Right forelimb (tissue), 1 donor: ENCODE measurements around the gene IQGAP1.
"Not testable (repeated sequence)": the region's sequence is repeated elsewhere in the genome, so short reads cannot be mapped to it uniquely, and the experiment has no call there.

Experiments
- DNase-seq: peaks from one replicate; pipeline ENCODE4 v3.0.0-alpha.2; 2018

The IQGAP1 gene

DNA sequence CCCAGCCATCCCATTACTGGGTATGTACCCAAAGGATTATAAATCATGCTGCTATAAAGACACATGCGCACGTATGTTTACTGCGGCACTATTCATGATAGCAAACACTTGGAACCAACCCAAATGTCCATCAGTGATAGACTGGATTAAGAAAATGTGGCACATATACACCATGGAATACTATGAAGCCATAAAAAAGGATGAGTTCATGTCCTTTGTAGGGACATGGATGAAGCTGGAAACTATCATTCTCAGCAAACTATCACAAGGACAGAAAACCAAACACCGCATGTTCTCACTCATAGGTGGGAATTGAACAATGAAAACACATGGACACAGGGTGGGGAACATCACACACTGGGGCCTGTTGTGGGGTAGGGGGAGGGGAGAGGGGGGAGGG lies 22.3 kb downstream of the IQGAP1 start:
- not testable (repeated sequence) for DNase-seq

DNA sequence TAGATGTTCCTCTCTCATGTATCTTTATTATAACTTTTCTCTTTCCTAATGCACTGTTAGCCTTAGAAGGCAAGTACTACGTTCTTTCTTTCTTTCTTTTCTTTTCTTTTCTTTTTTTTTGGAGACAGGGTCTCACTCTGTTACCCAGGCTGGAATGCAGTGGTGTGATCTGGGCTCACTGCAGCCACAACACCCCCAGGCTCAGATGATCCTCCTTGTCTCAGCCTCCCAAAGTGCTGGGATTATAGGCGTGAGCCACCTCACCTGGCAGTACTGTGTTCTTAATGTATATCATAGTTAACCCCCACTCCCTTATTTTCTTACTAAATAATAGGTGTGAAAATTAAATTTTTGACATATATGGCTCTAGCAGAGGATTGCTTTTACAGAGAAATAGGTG lies 23.1 kb downstream of the IQGAP1 start:
- DNase-seq: no peak

DNA sequence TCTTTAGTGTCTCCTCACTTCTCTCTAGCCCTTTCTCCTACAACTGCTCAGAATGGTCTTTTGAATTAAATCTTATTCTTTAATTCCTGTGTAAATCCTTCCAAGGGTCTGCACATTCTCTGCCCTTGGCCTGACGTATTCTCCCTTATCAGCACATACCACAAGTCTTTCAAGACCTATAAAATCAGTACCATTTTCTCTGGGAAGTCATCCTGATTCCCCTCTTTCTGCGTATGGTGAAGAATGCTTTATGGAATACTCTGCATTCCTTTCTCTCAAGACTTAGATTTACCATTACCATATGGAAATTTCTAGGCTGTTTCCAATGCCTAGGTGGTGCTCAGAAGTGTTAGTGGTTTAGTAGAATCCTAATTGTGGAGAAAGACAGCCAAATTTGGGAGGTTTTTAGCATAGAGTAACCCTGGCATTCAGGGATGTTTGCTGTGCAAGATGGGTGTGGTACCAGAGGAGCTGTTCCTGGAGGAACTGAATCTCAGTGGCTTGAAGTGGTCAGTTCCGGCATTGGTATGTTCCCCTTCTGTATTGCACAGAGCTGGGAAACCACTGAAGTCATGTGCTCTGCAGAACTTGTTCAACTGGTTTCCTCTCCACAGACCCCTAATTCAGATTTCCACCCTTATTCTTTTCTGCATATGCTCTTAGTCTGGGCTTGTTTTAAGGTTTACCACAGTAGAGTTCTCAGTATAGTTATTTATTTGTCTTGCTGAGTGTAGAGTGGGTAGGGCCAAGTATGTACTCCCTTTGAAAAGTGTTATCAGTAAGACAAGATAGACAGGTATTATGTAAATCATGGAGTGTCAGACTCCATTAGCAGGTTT lies 24.5 kb downstream of the IQGAP1 start:
- no peak for DNase-seq

DNA sequence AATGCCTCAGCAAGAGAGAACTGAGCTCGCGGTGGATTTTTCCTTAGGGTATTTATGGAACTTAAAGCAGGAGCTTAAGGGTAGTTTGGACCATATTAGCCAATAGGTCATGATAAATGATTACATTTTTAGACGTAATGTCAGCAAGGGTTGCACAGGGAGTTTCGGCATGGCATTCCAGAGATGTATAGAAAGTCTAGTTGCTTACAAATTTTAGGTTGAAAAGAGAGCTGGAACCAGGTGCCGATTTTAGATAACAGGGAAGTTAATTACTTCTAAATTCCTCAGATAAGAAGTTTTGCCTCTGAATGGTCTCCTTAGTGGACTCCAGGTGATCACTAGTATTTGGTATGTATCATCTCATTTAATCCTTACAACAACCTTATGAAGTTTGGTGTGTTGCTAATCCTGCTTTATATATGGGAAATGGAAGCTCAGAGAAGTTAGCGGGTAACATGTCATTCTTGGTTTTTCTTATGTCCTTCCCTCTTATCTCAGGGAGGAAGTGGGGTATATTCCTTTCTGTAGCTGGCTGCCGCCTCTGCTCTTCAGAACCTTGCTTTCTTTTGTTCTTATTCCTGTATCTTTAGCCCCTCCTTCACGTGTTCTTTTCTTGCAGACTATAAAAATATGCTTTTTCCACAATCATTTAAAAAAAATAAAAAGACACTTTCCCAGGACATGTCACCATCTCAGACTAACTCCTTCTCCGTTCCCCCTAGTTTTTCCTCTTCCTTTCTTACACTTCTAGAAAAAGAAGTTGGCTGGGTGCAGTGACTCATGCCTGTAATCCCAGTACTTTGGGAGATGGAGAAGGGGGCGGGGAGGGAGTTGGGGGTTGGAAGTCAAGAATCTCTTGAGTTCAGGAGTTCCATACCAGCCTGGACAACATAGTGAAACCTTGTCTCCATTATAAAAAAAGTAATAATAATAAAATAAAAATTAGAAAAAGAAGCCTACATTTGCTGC lies 25.7 kb downstream of the IQGAP1 start:
- DNase-seq: no peak

DNA sequence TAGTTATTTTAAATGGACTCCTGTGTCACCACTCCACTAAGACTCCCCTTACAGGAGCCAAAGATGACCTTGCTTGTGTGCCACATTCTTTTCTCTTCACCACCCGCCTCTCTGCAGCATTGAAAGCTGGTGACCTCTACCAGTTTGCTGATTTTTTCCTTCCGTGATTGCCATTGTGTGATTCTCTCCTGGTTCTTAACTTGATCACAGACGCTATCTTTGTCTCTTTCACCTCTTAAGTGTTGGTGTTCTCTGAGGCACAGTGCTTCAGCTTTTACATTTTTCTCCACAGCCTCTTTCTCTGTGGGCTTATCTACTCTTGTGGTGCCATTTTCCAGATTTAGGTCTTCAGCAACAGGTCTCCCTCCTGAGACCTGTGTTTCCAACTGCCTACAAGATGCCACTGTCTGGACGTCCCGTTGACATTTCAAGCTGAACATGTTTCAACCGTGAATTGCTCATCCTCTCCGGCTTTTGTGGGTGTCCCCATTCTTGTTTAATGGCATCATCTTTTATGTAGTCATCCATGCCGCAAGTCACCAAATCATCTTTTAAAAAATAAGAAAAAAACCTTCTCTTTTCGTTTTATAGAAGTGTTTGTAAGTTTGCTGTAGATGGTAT lies 26.5 kb downstream of the IQGAP1 start:
- DNase-seq: no peak

DNA sequence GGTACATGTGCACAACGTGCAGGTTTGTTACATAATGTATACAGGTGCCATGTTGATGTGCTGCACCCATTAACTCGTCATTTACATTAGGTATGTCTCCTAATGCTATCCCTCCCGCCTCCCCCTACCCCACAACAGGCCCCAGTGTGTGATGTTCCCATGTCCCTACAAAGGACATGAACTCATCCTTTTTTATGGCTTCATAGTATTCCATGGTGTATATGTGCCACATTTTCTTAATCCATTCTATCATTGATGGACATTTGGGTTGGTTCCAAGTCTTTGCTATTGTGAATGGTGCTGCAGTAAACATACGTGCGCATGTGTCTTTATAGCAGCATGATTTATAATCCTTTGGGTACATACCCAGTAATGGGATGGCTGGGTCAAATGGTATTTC lies 28.0 kb downstream of the IQGAP1 start:
- not testable (repeated sequence) for DNase-seq

DNA sequence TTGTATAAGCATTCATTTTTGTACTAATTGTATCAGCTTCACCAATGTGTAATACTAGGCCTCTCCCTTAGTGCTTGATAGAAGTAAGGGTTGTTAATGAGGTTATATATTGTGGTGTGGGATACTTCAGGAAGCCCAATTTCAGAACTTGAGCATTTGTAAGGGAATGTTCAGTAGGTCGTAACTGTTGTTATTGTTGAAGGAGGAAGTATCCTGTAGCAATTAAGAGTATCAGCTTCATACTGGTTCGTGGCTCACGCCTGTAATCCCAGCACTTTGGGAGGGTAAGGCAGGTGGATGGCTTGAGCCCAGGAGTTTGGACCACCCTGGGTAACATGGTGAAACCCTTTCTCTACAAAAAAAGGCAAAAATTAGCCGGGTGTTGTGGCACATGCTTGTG lies 30.6 kb downstream of the IQGAP1 start:
- no peak for DNase-seq

DNA sequence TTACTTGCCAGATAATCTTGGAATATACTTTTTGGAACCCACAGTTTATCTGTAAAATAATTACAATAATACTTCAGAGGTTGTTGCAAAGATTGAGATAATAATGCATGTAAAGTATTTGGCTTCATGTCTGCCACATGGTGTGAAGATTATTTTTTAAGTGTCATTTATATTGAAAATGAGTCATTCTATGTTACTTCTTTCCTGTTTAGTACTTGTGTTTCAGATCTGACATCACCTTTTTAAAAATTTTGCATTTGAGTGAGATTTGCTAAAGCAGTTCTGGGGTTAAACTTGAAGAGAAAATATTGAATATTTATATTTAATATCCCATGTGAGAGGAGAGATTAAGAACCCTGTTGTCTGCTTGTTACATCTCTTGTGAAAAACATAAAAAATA lies 31.2 kb downstream of the IQGAP1 start:
- no peak for DNase-seq

DNA sequence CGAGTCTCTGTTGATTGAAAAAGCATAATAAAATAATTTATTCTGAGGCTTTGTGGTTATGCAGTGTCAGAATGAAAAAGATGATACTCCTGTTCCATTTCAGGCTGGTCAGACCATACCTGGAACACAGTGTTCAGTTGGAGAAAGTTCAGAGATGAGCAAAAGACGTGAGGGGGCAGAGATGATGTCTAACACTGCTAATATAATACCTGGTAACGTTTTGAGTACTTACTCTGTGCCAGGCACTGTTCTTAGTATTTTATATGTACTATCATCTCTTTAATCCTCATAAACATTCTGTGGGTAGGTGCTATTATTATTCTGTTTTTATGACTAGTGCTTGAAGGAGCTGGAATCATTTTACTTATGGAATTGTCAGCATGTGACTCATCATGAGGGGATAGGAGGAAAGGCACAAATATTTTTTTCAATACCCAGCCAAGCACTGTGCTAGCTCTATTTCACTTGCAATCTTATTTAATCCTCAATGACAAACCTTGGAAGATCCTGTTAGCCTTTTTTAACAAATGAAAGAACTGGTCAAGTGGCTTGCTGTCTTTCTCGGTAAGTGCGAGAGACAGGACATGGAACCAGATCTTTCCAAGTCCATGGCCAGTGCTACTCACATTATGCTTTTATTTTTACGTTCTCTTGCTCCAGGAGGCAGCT lies 31.8 kb downstream of the IQGAP1 start:
- DNase-seq: no peak

DNA sequence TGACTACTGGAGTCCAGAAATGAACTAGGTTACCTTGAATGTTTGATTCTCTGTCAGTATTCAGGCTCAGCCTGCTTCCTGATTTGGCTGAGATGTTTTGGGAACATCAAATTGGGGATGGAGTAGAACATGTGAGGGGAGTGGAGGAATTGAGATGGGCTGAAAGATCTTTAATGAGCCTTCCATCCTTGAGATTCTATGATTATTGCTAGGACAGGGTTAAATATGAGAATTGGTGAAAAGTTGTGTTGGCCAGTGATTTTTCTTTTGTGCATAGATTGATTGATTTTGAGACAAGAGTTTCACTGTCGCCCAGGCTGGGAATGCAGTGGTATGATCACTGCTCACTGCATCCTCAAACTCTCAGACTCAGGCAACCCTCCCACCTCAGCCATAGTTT lies 32.4 kb downstream of the IQGAP1 start:
- no peak for DNase-seq

DNA sequence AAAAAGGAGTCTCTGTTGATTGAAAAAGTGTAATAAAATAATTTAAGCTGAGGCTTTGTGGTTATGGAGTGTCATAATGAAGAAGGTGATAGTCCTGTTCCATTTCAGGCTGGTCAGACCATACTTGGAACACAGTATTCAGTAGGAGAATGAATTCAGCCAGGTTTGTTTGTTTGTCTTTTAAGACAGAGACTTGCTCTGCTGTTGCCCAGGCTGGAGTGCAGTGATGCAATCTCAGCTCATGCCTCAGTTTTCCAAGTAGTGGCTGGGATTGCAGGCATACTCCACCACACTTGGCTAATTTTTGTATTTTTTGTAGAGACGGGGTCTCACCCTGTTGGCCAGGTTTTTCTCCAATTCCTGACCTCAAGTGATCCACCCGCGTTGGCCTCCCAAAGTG lies 33.5 kb downstream of the IQGAP1 start:
- DNase-seq: no peak

DNA sequence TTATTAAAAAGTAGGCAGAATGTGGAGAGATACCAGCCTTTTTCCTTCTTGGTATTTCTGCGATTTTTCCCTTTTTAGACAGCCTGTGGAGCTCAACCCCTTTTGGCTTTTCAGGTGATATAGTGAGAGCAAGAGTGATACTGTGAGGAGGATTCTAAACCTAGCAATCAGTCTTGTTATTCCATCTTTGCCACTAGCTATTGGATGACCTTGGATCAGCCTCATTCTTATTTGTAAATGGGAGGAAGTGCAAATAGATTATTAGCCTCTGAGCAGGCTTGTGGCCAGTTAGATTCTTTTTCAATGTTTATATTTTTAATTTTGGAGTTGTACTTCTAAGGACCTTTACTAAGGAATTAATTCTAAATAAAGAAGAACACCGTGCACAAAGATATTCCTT lies 34.0 kb downstream of the IQGAP1 start:
- DNase-seq: no peak

DNA sequence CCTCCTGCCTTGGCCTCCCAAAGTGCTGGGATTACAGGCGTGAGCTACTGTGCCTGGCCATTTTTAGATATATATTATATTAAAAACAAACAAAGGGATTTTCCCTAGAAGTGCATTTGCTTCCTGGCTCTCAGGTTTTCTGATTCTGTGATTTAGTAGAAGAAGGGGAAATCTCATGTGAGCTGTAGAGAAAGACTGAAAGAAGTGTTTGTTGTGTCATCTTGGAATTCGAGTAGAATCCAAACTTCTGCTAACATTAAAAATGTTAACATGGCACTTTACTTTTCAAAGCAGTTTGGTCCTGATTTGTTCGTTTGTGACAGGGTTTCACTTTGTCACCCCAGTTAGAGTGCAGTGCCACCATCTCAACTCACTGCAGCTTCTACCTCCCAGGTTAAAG lies 34.9 kb downstream of the IQGAP1 start:
- no peak for DNase-seq

DNA sequence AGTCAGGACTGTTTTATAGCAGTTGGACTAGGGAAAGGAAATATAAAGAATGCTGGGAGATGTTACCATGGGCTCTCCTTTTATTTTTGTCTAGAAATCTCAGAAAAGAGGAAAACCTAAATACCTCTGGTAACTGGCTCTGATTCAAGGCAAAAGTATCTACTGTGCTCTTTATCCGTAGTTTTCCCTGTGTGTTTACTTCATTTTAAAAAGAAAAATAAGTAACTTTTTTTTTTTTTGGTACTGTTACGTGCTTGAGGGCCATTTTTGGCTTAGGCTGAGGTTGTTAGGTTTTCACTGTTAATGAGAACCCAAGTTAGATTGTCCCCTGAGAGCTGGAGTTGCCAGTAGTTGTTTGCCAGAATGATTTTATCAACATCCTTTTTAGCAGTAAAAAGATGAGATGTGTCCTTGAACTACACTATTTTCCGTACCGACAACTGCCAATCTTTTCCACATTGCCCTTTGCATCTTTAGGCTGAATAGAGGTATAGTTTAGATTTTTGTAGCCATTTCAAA lies 35.8 kb downstream of the IQGAP1 start:
- DNase-seq: no peak

DNA sequence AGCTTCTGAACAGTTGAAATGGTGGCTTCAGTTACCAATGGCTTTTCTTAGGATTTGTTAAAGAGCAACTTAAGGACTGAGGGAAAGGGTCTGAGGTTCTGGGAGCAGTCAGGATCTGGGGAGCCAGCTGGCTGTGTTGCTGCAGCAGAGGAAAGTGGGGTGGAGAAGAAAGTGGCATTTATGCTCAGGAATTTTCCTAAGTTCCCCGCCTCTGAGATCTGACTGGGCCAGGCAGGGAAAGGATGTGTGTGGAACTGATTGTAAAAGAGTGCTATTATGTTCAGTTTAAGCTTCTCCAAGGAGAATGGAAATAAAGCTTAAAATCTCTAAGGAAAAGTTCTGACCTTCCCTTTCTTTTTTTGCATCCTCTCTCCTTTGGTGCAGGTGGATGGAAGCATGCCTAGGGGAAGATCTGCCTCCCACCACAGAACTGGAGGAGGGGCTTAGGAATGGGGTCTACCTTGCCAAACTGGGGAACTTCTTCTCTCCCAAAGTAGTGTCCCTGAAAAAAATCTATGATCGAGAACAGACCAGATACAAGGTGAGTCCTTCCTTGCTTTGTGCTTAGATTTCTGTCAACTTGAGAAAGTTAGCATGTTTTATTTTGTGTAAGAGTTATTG lies 37.8 kb downstream of the IQGAP1 start:
- peak; percentile 46 for DNase-seq

DNA sequence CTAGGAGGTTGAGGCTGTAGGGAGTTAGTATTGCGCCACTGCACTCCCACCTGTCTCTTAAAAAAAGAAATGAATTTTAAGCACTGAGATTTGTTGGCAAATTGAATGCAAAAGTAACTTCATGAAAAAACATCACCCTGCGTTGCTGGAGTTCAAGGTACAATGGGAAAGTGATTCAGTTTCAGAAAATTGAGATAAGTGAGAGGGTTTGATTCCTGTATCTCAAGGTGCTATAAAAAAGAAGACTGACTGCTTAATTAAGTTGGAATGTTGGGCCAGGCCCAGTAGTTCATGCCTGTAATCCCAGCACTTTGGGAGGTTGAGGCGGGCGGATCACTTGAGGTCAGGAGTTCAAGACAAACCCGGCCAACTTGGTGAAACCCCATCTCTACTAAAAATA lies 39.1 kb downstream of the IQGAP1 start:
- no peak for DNase-seq

DNA sequence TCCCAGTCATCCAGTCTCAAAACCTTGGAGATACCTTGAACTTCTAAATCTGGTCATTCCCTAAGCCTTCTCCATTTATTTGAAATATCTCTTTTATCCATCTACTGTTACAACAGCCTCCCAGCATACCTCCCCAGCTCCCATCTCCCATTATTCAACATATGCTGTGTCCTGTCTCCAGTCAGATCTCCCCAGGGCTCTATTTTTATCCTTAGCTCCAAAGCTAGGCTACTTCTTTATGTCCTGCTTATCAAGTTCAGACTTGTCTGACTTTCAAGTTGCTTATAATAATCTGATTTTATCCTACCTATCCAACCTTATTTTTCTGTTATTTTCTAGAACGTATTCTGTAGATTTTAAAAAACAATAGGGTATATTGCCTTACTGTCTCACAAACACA lies 44.2 kb downstream of the IQGAP1 start:
- DNase-seq: no peak

DNA sequence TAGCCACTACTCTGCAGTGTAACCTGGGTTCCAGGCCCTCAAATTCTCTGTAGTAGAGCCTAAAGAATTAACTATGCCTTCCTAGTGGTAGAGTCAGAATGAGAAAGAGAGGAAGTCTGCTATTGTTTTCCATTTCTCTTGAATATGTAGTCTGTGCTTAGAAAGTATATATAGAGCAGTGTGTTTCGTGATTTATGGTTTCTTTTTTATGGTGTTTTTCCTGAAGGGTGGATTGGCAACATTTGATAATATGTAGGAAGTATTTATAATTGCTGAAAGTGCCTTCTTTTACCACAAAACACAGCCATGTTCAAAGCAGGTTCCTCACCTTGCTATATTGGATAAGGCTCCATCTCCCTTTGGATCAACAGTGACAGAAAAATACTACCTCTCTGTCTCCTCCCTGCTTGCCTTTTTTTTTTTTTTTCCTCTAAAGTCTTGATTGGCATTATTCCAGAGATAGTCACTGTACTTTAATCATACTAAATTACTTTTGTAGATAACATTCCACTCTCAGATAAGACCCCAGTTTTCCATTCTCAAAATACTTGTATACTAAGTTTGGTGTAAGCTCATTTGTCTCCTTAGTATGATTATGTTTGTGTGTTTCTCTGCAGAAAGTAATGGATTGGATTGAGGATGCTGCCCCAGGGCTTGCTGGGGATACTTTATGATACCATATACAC lies 47.8 kb downstream of the IQGAP1 start:
- DNase-seq: no peak

DNA sequence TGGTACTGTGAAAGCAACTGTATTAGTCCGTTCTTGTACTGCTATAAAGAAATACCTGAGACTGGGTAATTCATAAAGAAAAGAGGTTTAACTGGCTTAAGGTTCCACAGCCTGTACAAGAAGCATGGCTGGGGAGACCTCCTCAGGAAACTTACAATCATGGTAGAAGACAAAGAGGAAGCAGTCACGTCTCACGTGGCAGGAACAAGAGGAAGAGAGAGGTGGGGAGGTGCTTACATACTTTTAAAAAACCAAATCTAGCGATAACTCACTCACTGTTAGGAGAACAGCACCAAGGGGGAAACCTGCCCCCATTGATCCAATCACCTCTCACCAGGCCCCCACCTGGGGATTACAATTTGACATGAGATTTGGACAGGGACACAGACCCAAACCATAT lies 48.9 kb downstream of the IQGAP1 start:
- DNase-seq: no peak

DNA sequence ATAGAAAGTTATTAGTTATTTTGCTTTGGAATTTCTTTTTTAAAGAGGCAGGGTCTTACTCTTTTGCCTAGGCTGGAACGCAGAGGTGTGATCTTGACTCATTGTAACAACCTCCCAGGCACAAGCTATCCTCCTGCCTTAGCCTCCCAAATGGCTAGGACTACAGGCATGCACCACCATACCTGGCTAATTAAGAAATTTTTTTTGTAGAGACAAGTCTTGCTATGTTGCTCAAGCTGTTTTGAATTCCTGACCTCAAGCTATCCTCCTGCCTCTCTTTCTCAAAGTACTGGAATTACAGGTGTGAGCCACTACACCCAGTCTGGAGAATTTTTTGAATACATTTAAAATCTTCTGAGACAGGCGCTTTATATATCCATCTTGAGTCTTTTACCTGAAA lies 49.5 kb downstream of the IQGAP1 start:
- no peak for DNase-seq

DNA sequence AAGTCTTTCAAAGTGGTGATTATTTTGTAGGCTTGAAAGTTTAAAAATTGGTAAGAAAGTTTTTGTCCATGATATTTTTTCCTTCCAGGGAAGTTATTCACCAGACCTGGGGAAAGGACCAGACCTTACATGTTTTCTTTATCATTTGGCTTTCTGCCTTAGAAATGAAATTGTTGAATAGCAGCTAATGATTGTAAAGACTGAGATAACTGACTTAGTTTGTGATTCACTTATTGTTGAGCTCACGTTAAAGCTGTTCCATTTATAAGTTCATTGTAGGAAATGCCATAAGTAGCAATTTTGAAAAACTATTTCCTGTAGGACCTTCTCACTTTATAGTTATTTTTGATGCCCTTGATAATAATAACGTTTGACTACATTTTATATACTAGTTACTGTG lies 51.9 kb downstream of the IQGAP1 start:
- no peak for DNase-seq

DNA sequence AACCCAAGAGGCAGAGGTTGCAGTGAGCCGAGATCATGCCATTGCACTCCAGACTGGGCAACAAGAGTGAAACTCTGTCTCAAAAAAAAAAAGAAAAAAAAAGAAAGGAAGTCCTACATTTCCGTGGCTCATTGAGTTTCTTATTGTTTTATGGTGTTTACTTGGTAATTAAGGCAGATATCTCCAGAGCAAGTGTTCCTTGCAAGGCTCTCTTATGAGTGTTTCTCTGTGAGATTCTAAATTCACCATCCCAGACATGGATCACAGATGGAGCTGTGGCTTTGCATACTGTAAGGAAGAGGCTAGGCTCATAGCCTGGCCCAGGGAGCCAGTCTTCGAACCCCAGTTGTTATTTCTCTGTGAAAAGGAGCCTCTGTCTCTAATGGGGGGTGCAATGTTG lies 53.0 kb downstream of the IQGAP1 start:
- DNase-seq: no peak
